GM23338 (cell line): ENCODE measurements around the gene MEX3B. TPM values are rescaled to one million over a fixed set of nuclear protein-coding genes. Genes with fewer than 3 reads are reported as not detected.

Source experiments
- ATAC-seq: fragments of 200-7000 bp; cut with Tn5 transposase; 3 replicates; pipeline ENCODE4 v1.9.1; 2020
- DNase-seq: peaks from one replicate; pipeline ENCODE4 v3.0.0-alpha.2; 2015; ENCODE audit warnings: low spot score
- H2AFZ ChIP-seq: fragments of 200-600 bp; sonication (generic); 2 replicates; pipeline ENCODE4 v1.8.0; 2016; ENCODE audit warnings: antibody characterized with exemption, mild to moderate bottlenecking, moderate library complexity
- H3F3A ChIP-seq: fragments of 200-600 bp; sonication (generic); replicated peaks from 2 replicates; pipeline ENCODE4 v1.8.0; 2017; ENCODE audit warnings: antibody characterized with exemption, mixed run types, low read depth
- H3K27ac ChIP-seq: fragments of 200-600 bp; sonication (generic); 2 replicates; pipeline ENCODE4 v1.6.1; 2016; ENCODE audit warnings: low read depth
- H3K27me3 ChIP-seq: fragments of 200-600 bp; sonication (generic); 2 replicates; pipeline ENCODE4 v1.8.0; 2016; ENCODE audit warnings: mild to moderate bottlenecking, mixed run types, moderate library complexity; ENCODE audit not compliant: insufficient read depth
- H3K36me3 ChIP-seq: fragments of 200-600 bp; sonication (generic); 2 replicates; pipeline ENCODE4 v1.8.0; 2016; ENCODE audit warnings: mild to moderate bottlenecking; ENCODE audit not compliant: insufficient read depth
- H3K4me1 ChIP-seq: fragments of 200-600 bp; sonication (generic); 2 replicates; pipeline ENCODE4 v1.8.0; 2016; ENCODE audit warnings: mild to moderate bottlenecking, moderate library complexity; ENCODE audit not compliant: insufficient read depth
- H3K4me2 ChIP-seq: fragments of 200-600 bp; sonication (generic); 2 replicates; pipeline ENCODE4 v1.7.1; 2017; ENCODE audit warnings: mixed run types
- H3K4me3 ChIP-seq: fragments of 200-600 bp; sonication (generic); 2 replicates; pipeline ENCODE4 v1.6.1; 2016; ENCODE audit warnings: mixed run types
- H3K79me2 ChIP-seq: fragments of 200-600 bp; sonication (generic); replicated peaks from 2 replicates; pipeline ENCODE4 v1.8.0; 2017; ENCODE audit warnings: mild to moderate bottlenecking; ENCODE audit not compliant: insufficient read depth
- H3K9me2 ChIP-seq: fragments of 200-600 bp; sonication (generic); 2 replicates; pipeline ENCODE4 v1.8.0; 2017; ENCODE audit not compliant: insufficient read depth
- H4K20me1 ChIP-seq: fragments of 200-600 bp; sonication (generic); replicated peaks from 2 replicates; pipeline ENCODE4 v1.8.0; 2017; ENCODE audit warnings: mild to moderate bottlenecking; ENCODE audit not compliant: insufficient read depth
- H3K27ac Mint-ChIP-seq: 2 replicates; pipeline ENCODE4 v1.8.0; 2020; ENCODE audit warnings: inconsistent platforms, mild to moderate bottlenecking, moderate library complexity, mixed read lengths
- H3K27me3 Mint-ChIP-seq: 3 replicates; pipeline ENCODE4 v1.8.0; 2022; ENCODE audit warnings: low read depth, mild to moderate bottlenecking, moderate library complexity, mixed read lengths, inconsistent platforms; ENCODE audit not compliant: insufficient read depth, poor library complexity
- H3K36me3 Mint-ChIP-seq: 3 replicates; pipeline ENCODE4 v1.8.0; 2021; ENCODE audit warnings: low read depth, mild to moderate bottlenecking, inconsistent platforms, moderate library complexity, mixed read lengths
- H3K4me1 Mint-ChIP-seq: 3 replicates; pipeline ENCODE4 v1.8.0; 2020; ENCODE audit warnings: mild to moderate bottlenecking, inconsistent platforms, mixed read lengths
- H3K4me3 Mint-ChIP-seq: 3 replicates; pipeline ENCODE4 v1.8.0; 2021; ENCODE audit warnings: moderate library complexity, mild to moderate bottlenecking, inconsistent platforms, mixed read lengths
- H3K9me3 Mint-ChIP-seq: 3 replicates; pipeline ENCODE4 v1.8.0; 2020; ENCODE audit warnings: moderate library complexity, mild to moderate bottlenecking, inconsistent platforms, mixed read lengths
- CREB1 ChIP-seq: fragments of 250-450 bp; sonication (Bioruptor Pico); IDR thresholded peaks from 2 replicates; pipeline ENCODE4 v1.5.0; 2020; ENCODE audit warnings: low read depth, mild to moderate bottlenecking, moderate library complexity
- ETS1 ChIP-seq: IDR thresholded peaks from 2 replicates; pipeline ENCODE4 v1.6.1; 2016; ENCODE audit warnings: antibody characterized with exemption
- EZH2 ChIP-seq: fragments of 200-600 bp; sonication (generic); IDR thresholded peaks from one replicate; pipeline ENCODE4 v1.8.0; 2017; ENCODE audit warnings: antibody characterized with exemption, mild to moderate bottlenecking, low read depth; ENCODE audit not compliant: unreplicated experiment
- EZH2phosphoT487 ChIP-seq: fragments of 200-600 bp; sonication (generic); IDR thresholded peaks from one replicate; pipeline ENCODE4 v1.8.1; 2018; ENCODE audit warnings: antibody characterized with exemption; ENCODE audit not compliant: unreplicated experiment
- JUNB ChIP-seq: IDR thresholded peaks from one replicate; pipeline ENCODE4 v1.6.1; 2016; ENCODE audit warnings: antibody characterized with exemption; ENCODE audit not compliant: unreplicated experiment
- NANOG ChIP-seq: IDR thresholded peaks from 2 replicates; pipeline ENCODE4 v1.6.1; 2016; ENCODE audit warnings: antibody characterized with exemption, borderline replicate concordance
- POLR2AphosphoS5 ChIP-seq: IDR thresholded peaks from 2 replicates; pipeline ENCODE4 v1.6.1; 2016; ENCODE audit warnings: antibody characterized with exemption, low read depth
- STAT1 ChIP-seq: IDR thresholded peaks from one replicate; pipeline ENCODE4 v1.6.1; 2016; ENCODE audit warnings: antibody characterized with exemption; ENCODE audit not compliant: unreplicated experiment
- ZNF114 ChIP-seq: fragments of 250-450 bp; sonication (Bioruptor Pico); IDR thresholded peaks from 2 replicates; pipeline ENCODE4 v1.5.0; 2020; ENCODE audit warnings: mild to moderate bottlenecking, moderate library complexity
- ZNF331 ChIP-seq: fragments of 250-450 bp; sonication (Bioruptor Pico); IDR thresholded peaks from 2 replicates; pipeline ENCODE4 v1.5.0; 2020; ENCODE audit warnings: low read depth, mild to moderate bottlenecking, moderate library complexity
- ZNF462 ChIP-seq: fragments of 250-450 bp; sonication (Bioruptor Pico); IDR thresholded peaks from 2 replicates; pipeline ENCODE4 v1.5.0; 2020; ENCODE audit warnings: mild to moderate bottlenecking, moderate library complexity
- long read RNA-seq: library from polyadenylated mRNA; unstranded; transcript quantifications from one replicate; pipeline ENCODE4 v2.0.0, GENCODE V29; 2020; ENCODE audit not compliant: unreplicated experiment
- polyA plus RNA-seq: library from polyadenylated mRNA; unstranded; fragments of >200 nt; fragmentation: Nextera tagmentation; extraction: Ambion mirVana; gene quantifications from 2 replicates; pipeline ENCODE4 v1.2.1, GENCODE V29; 2016
- total RNA-seq: library from RNA; depleted of rRNA; stranded (reverse); fragments of >200 nt; shearing (Covaris generic); gene quantifications from 2 replicates; pipeline ENCODE4 v1.2.3, GENCODE V29; 2014; rRNA removed

MEX3B gene
- total RNA-seq (15.7 and 16.2 TPM in 2 replicates), polyA plus RNA-seq (5.3 TPM in 2 replicates)
- long read RNA-seq, full-length matches to known transcripts = 2 of 2 reads
- long read RNA-seq, partial matches to known transcripts = 0 of 2 reads
- long read RNA-seq, other reads (novel, unspliced or antisense) = 0 of 2 reads

- H3K4me2 ChIP-seq = peak within 1 kb of the TSS; percentile 96
- Mint-ChIP-seq H3K27ac (peak within 1 kb of the TSS; percentile 89), H3K27me3 (peaks cover 42% of the 10 kb centered on the region), H3K9me3 (no peaks in the 10 kb centered on the region; the same call in 2 of the 3 replicates), H3K4me3 (peak within 1 kb of the TSS; percentile 94), H3K4me1 (peaks cover 22% of the 10 kb centered on the region), H3K36me3 (peaks cover 8% of the 10 kb centered on the region; the same call in 2 of the 3 replicates)
- peaks cover 21% of the 10 kb centered on the region for H3K4me1 ChIP-seq
- DNase-seq (peak; percentile 93), ATAC-seq (peak; percentile 33)
- H3K9me2 ChIP-seq = no peaks in the 10 kb centered on the region
- 0 out of 2 replicates have a peak, but pooled peaks cover 7% of the 10 kb centered on the region for H3K36me3 ChIP-seq
- peaks cover 50% of the 10 kb centered on the region for H3K27me3 ChIP-seq
- H2AFZ ChIP-seq = peak within 1 kb of the TSS; percentile 94
- H4K20me1 ChIP-seq = peaks cover 23% of the 10 kb centered on the region
- peaks cover 9% of the 10 kb centered on the region; the same call in 1 of the 2 replicates for H3K79me2 ChIP-seq
- TF ChIP-seq POLR2AphosphoS5 = peak; percentile 61
- TF ChIP-seq CREB1 = peak; percentile 84
- no peak for TF ChIP-seq STAT1
- no peak for TF ChIP-seq ZNF331 (CRISPR knock-in tag)
- H3F3A ChIP-seq = no peaks in the 10 kb centered on the region
- H3K27ac ChIP-seq = peak within 1 kb of the TSS; percentile 84
- peak within 1 kb of the TSS; percentile 96 for H3K4me3 ChIP-seq
Observed at GRCh38 chr15:82045892-82046665, at the start of gene MEX3B. TSS of gene MEX3B (minus strand) at chr15:82046018. CDS start at chr15:82045705, 313 bp downstream.

GRCh38 chr15:82093774-82094211 is 48.0 kb upstream of the MEX3B start:
- H3F3A ChIP-seq = no peaks in the 10 kb centered on the region
- peaks cover 11% of the 10 kb centered on the region for H3K4me1 ChIP-seq
- no peak overlapping the region for H3K4me2 ChIP-seq
- H3K36me3 ChIP-seq = no peaks in the 10 kb centered on the region
- peaks cover 6% of the 10 kb centered on the region; the same call in 1 of the 2 replicates for H3K9me2 ChIP-seq
- peaks cover 22% of the 10 kb centered on the region for H3K4me1 Mint-ChIP-seq
- H3K4me3 Mint-ChIP-seq = no peak overlapping the region
- no peaks in the 10 kb centered on the region for H4K20me1 ChIP-seq
- H2AFZ ChIP-seq = no peak overlapping the region
- H3K4me3 ChIP-seq = no peak overlapping the region
- peaks cover 2% of the 10 kb centered on the region for H3K27me3 Mint-ChIP-seq
- ATAC-seq (no peak), DNase-seq (no peak)
- H3K36me3 Mint-ChIP-seq = no peaks in the 10 kb centered on the region
- H3K79me2 ChIP-seq = no peaks in the 10 kb centered on the region
- H3K27me3 ChIP-seq = no peaks in the 10 kb centered on the region
- H3K9me3 Mint-ChIP-seq = no peaks in the 10 kb centered on the region
- H3K27ac Mint-ChIP-seq = no peak overlapping the region
- no peak overlapping the region for H3K27ac ChIP-seq
- TF ChIP-seq CREB1 = no peak
- TF ChIP-seq ZNF114 (CRISPR knock-in tag) = no peak
- TF ChIP-seq JUNB = no peak
- TF ChIP-seq EZH2phosphoT487 = no peak
- TF ChIP-seq ETS1 = no peak
- no peak for TF ChIP-seq NANOG
- TF ChIP-seq EZH2 = no peak
- TF ChIP-seq STAT1 = no peak
- TF ChIP-seq ZNF462 = no peak
